Renal cortex interstitium (tissue), 11 donors: ENCODE data around the gene COX6A2. TPM values are rescaled to one million over a fixed set of nuclear protein-coding genes. Genes with fewer than 3 reads are reported as not detected.
"Not testable (repeated sequence)": the region's sequence is repeated elsewhere in the genome, so short reads cannot be mapped to it uniquely, and the experiment has no call there.

Experiments used
- DNase-seq, 11 donors: peaks; one replicate each; pipeline ENCODE4 v3.0.0-alpha.2; 2013; ENCODE audit warnings: low read depth in 9 of 11, low spot score in 4 of 11; ENCODE audit errors: extremely low read depth in 1 of 11
- polyA plus RNA-seq, 3 donors: library from polyadenylated mRNA; unstranded; fragments of 120-200 nt; gene quantifications; one replicate each; pipeline ENCODE4 v1.2.1, GENCODE V29; 2013; ENCODE audit not compliant: insufficient read length in 3 of 3

The COX6A2 gene
- polyA plus RNA-seq, 3 donors = 0.51 to 1.6 (median 1.2) TPM

GRCh38 chr16:31417036-31417435, 11.1 kb downstream of the COX6A2 start:
- not testable (repeated sequence) for DNase-seq

- DNase-seq = no peak
These were observed 11.8 kb downstream of the COX6A2 start for GRCh38 chr16:31416371-31416770.

GRCh38 chr16:31414706-31415105, 13.5 kb downstream of the COX6A2 start:
- no peak for DNase-seq

GRCh38 chr16:31413943-31414342, 14.2 kb downstream of the COX6A2 start:
- DNase-seq = no peak

GRCh38 chr16:31413381-31413780, 14.8 kb downstream of the COX6A2 start:
- no peak for DNase-seq

GRCh38 chr16:31412750-31413149, 15.4 kb downstream of the COX6A2 start:
- DNase-seq = no peak

GRCh38 chr16:31411024-31411844, 16.9 kb downstream of the COX6A2 start:
- no peak for DNase-seq

GRCh38 chr16:31410082-31410481, 18.1 kb downstream of the COX6A2 start:
- no peak for DNase-seq

- DNase-seq = no peak
These were observed 18.7 kb downstream of the COX6A2 start for GRCh38 chr16:31409433-31409832.

GRCh38 chr16:31407406-31407805, 20.8 kb downstream of the COX6A2 start:
- DNase-seq = no peak

- DNase-seq = no peak
These were observed 23.7 kb downstream of the COX6A2 start for GRCh38 chr16:31404353-31405064.

GRCh38 chr16:31403590-31404352, 24.4 kb downstream of the COX6A2 start:
- DNase-seq = no peak

GRCh38 chr16:31402687-31403086, 25.5 kb downstream of the COX6A2 start:
- DNase-seq = no peak

GRCh38 chr16:31401436-31401835, 26.7 kb downstream of the COX6A2 start:
- DNase-seq = no peak

GRCh38 chr16:31400191-31400590, 28.0 kb downstream of the COX6A2 start:
- DNase-seq = no peak

- no peak for DNase-seq
These were observed 30.5 kb downstream of the COX6A2 start for GRCh38 chr16:31397701-31398100.

GRCh38 chr16:31397096-31397660, 31.0 kb downstream of the COX6A2 start:
- DNase-seq = no peak

GRCh38 chr16:31395647-31396046, 32.5 kb downstream of the COX6A2 start:
- no peak for DNase-seq

- no peak for DNase-seq
These were observed 35.1 kb downstream of the COX6A2 start, which contains the start of gene ITGAD for GRCh38 chr16:31393056-31393455. Gene ITGAD (plus strand): TSS chr16:31393335. CDS start chr16:31393361, 26 bp downstream.
